Adrenal gland (tissue), 12 donors: ENCODE data around the gene CTBP1. TPM values are rescaled to one million over a fixed set of nuclear protein-coding genes. Genes with fewer than 3 reads are reported as not detected.
A peak's percentile ranks its signal among the peaks of the same experiment; 100 is the strongest.

Experiments
- DNase-seq, 7 donors: peaks; one replicate each; pipeline ENCODE4 v3.0.0-alpha.2; 2019 to 2020
- H3K27ac ChIP-seq, 5 donors: fragments of 200-600 bp; sonication (generic) in 4 of 5; 1 replicate in 3 of 5; 2 replicates in 2 of 5; pipeline versions ENCODE4 v1.5.1 to v1.8.0; 2016 to 2020; ENCODE audit warnings: mild to moderate bottlenecking in 1 of 5
- H3K27me3 ChIP-seq: fragments of 200-600 bp; 2 replicates; pipeline ENCODE4 v1.8.0; 2021
- H3K36me3 ChIP-seq, 2 donors: fragments of 200-600 bp; replicated peaks in 1 of 2; 1 replicate in 1 of 2; 2 replicates in 1 of 2; pipeline versions ENCODE4 v1.5.1 to v1.8.0; 2018 to 2022
- H3K4me1 ChIP-seq, 2 donors: fragments of 200-600 bp; replicated peaks in 1 of 2; 1 replicate in 1 of 2; 2 replicates in 1 of 2; pipeline versions ENCODE4 v1.5.1 to v1.8.0; 2018 to 2021
- H3K4me3 ChIP-seq, 4 donors: fragments of 200-600 bp; sonication (generic) in 3 of 4; one replicate each; pipeline ENCODE4 v1.5.1; 2016 to 2018
- H3K9me3 ChIP-seq, 3 donors: fragments of 200-600 bp; sonication (generic) in 1 of 3; replicated peaks in 1 of 3; 1 replicate in 2 of 3; 2 replicates in 1 of 3; pipeline versions ENCODE4 v1.5.1 to v1.8.0; 2016 to 2021
- POLR2A ChIP-seq, 2 donors: fragments of 450-650 bp; IDR thresholded peaks; one replicate each; pipeline ENCODE4 v1.6.1; 2017; ENCODE audit warnings: antibody characterized with exemption in 2 of 2, mild to moderate bottlenecking in 2 of 2, moderate library complexity in 1 of 2
- WGBS, 4 donors: extraction: QIAGEN DNeasy Blood & Tissue Kit in 2 of 4; methylation state at CpG; one replicate each; pipeline versions ENCODE4 v1.1.5 to v1.1.7; 2013 to 2017; 5-methylcytosine and 5-hydroxymethylcytosine counted together
- intact Hi-C, 2 donors: fragments of 100-400 bp; cut with DNase I; formaldehyde crosslinking; loops; one replicate each; pipeline versions ENCODE4 v1.14.1 to v1.15.0; 2022 to 2023
- polyA plus RNA-seq, 3 donors: library from polyadenylated mRNA; stranded (reverse); fragments of 200-250 nt in 2 of 3; fragments of 350-450 nt in 1 of 3; fragmentation: Illumina TruSeq in 1 of 3; extraction: RNeasy Lipid Tissue Mini Kit (QIAGEN cat#74804) in 1 of 3; gene quantifications; one replicate each; pipeline ENCODE4 v1.2.3, GENCODE V29; 2013 to 2014
- total RNA-seq, 9 donors: library from RNA; depleted of rRNA in 4 of 9; stranded (reverse); fragments of >200 nt in 4 of 9; fragments of 120-200 nt in 1 of 9; fragmentation: NEBNext Ultra II Directional in 1 of 9; extraction: Animal tissue kit (Norgen Biotek cat#: 25700) in 1 of 9; gene quantifications; one replicate each; pipeline versions ENCODE4 v1.1.0 to v1.2.4, GENCODE V29; 2013 to 2023
- TF ChIP-seq, protein P1 (sequence below), 6 experiments: fragments of 450-650 bp in 4 of 6; fragments of 200-600 bp in 2 of 6; sonication (generic) in 1 of 6; IDR thresholded peaks; 1 replicate in 5 of 6; 2 replicates in 1 of 6; pipeline versions ENCODE4 v1.5.1 to v1.8.0; 2016 to 2021; ENCODE audit warnings: antibody characterized with exemption in 6 of 6, mild to moderate bottlenecking in 2 of 6, moderate library complexity in 1 of 6
- donor health status: healthy with polysubstance abuse.
- donor health status: Bipolar disorder and iron deficiency.
- donor health status: DM: yes; HTN: yes; CAD: no.
- donor health status: DM: no; HTN: no; CAD: no.
- donor health status: DM: no; HTN: no; CAD: no.
- donor health status: DM: yes; HTN: yes; CAD: no.

The CTBP1 gene
- total and polyA plus RNA-seq, 12 donors: 45.7 to 293 (median 159) TPM

DNA sequence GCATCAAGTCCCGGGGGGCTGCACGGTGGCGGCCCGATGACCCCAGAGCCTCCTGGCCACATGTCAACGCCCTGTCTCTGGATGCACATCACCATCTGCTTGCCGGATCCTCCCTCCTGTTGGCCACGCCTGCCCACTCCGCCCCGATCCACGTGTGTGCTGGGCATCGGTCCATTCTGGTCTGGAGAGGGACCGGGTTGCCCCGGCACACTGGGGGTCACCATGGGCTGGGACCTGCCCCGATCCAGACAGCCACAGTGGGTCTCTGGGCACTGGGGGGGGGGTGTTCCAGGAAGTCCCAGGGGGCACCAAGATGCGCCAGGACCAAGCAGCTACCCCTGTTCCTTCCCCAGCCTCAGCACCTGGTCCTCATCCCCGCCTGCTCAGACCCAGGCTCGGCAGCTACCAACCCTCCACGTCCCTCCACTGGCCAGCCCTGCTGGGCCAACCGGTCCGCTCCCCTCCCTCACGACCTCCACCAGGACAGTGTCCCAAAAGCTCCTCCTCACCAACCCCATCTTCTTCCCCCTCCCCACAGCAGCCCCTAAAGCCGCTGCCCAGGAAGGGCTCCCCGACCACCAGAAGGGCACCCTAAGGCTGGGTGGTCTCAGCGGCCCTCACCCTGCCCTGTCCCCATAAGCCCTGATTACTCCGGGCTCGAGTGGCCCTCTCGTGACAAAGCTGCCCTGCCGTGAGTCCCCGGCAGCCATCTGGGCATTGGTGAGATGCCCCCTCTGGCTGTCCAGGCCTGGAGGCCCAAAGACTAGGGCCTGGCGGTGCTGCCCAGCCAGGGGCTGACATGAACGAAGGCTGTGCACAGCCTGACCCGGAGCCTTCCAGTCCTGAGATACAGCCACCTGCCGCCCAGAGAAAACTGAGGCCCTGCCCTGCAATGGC lies 4.6 kb downstream of the CTBP1 start:
- DNase-seq: peak in 5 of 7 donors; percentile 17 to 51 (median 27)
- 70 to 90% (median 81%) methylated on average over 12 to 33 of the region's 33 CpGs for WGBS, 4 donors
- Histone ChIP-seq H3K36me3 (peaks cover 0 to 14% of the 10 kb centered on the region in 2 donors), H3K4me3 (no peak overlapping the region), H3K27ac (peak overlapping the region in 1 of 5 donors; percentile 44), H3K4me1 (peaks cover 17 to 59% of the 10 kb centered on the region in 2 donors), H3K9me3 (no peaks in the 10 kb centered on the region), H3K27me3 (no peaks in the 10 kb centered on the region)
- intact Hi-C loops: no loop called here
- no peak for TF ChIP-seq POLR2A (IDR thresholded peaks at IDR 0.05)
- TF ChIP-seq, protein P1, sequence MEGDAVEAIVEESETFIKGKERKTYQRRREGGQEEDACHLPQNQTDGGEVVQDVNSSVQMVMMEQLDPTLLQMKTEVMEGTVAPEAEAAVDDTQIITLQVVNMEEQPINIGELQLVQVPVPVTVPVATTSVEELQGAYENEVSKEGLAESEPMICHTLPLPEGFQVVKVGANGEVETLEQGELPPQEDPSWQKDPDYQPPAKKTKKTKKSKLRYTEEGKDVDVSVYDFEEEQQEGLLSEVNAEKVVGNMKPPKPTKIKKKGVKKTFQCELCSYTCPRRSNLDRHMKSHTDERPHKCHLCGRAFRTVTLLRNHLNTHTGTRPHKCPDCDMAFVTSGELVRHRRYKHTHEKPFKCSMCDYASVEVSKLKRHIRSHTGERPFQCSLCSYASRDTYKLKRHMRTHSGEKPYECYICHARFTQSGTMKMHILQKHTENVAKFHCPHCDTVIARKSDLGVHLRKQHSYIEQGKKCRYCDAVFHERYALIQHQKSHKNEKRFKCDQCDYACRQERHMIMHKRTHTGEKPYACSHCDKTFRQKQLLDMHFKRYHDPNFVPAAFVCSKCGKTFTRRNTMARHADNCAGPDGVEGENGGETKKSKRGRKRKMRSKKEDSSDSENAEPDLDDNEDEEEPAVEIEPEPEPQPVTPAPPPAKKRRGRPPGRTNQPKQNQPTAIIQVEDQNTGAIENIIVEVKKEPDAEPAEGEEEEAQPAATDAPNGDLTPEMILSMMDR (IDR thresholded peaks at IDR 0.05): no peak

DNA sequence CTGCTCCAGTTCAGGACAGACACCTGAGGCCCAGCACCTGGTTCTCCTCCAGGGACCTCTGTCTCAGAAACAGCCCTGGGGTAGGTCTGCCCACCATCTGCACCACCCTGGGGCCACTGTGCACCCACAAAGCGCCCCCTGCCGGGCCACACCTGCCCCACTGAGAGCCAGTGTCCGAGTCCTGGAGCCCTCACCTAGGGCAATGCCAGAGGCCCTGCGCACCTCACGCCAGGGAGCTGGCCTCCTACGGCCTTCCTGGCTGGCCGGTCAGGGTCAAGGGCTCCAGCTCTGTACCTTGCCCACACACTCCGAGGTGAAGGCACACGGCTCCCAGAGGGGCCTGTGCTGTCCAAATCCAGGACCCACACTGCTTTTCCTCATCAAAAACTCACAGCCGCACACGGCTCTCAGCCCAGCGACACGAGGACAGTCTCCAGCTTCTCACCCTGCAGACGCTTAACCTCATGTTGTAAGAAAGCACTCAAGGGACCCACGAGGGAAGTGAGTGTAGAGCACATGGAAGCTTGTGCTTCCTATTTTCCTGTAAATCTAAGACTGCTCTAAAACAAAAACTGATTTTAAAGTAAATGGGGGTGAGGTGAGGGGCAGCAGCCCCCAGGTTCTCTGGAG lies 5.4 kb downstream of the CTBP1 start:
- peaks cover 0 to 21% of the 10 kb centered on the region in 2 donors for H3K36me3 ChIP-seq
- peak in 4 of 7 donors; percentile 14 to 45 (median 20) for DNase-seq
- H3K27ac ChIP-seq: peak overlapping the region in 1 of 5 donors; percentile 44
- no peak overlapping the region for H3K4me3 ChIP-seq
- H3K27me3 ChIP-seq: no peaks in the 10 kb centered on the region
- intact Hi-C loops: no loop called here
- H3K9me3 ChIP-seq: no peaks in the 10 kb centered on the region
- TF ChIP-seq, protein P1 (IDR thresholded peaks at IDR 0.05): no peak
- TF ChIP-seq POLR2A (IDR thresholded peaks at IDR 0.05): no peak
- WGBS, 4 donors: 52 to 61% (median 57%) methylated on average over 8 to 15 of the region's 15 CpGs
- peaks cover 17 to 59% of the 10 kb centered on the region in 2 donors for H3K4me1 ChIP-seq

DNA sequence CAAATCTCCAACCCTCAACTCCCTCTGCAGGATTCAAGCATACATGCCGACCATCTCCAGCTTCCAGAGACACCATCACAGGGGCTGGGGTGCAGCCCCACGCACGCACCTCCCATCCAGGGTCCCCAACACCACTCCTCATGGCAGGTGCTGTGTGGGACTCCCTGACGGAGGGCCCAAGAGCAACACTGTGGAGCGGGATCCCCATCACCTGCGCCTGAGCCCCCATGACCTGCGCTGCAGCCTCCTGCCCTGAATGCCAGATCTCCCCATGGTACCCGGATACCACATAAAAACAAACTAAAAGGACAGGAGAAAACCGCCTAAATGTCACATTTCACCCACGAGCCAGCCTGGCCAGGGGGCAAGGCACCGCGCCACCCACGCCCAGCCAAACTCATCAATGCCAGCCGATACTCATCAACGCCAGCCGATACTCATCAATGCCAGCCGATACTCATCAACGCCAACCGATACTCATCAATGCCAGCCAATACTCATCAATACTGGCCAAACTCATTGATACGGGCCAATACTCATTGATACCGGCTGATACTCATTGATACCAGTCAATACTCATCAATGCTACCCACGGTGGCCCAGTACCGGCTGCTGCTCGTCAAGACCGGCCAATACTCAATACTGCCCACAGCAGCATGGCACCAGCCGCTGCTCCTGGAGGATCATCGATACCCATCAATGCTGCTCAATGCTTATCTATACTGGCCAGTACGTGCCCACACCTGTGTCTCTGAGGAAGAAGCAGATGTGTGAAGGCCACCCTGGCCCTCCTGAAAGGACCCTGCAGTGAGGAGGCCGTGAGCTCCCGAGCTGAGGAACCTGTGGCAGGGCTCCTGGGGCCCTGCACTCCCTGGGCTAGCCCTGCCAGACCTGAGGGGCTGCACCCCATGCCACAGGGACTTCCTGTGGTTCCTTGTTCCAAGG lies 6.2 kb downstream of the CTBP1 start:
- H3K4me1 ChIP-seq: peaks cover 17 to 59% of the 10 kb centered on the region in 2 donors
- DNase-seq: peak in 1 of 7 donors; percentile 48
- no peak for TF ChIP-seq POLR2A (IDR thresholded peaks at IDR 0.05)
- TF ChIP-seq, protein P1 (IDR thresholded peaks at IDR 0.05): no peak
- WGBS, 4 donors: 92 to 95% (median 93%) methylated on average over 21 to 30 of the region's 30 CpGs
- intact Hi-C loops: no loop called here
- peak overlapping the region in 1 of 5 donors; percentile 35 for H3K27ac ChIP-seq
- H3K27me3 ChIP-seq: no peaks in the 10 kb centered on the region
- H3K9me3 ChIP-seq: no peaks in the 10 kb centered on the region
- H3K4me3 ChIP-seq: no peak overlapping the region
- H3K36me3 ChIP-seq: peaks cover 0 to 26% of the 10 kb centered on the region in 2 donors
